ENCODE measurements around the gene TRAPPC3L.
A peak's percentile ranks its signal among the peaks of the same experiment; 100 is the strongest.

Gene TRAPPC3L

DNA sequence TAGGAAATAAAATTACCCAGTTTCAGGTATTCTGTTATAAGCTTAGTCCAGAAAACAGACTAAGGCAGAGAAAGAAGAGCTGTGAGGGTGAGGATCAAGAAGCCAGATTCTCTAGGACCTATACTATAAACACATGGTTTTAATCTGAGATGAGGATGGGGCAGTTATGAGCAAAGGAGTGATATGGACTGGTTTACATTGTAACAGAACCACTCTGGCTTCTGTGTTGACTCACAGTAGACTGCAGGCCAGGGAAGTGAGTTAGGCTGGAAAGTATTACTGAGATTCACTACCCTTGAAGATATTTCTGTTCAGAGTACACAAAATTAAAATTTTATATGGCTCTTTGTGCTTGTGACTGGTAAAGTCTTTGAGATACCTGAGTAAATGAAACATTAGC lies 22.6 kb upstream of the TRAPPC3L start:
- DNase-seq (ENCODE audit: low read depth) = no peak
- H3K4me3 ChIP-seq (ENCODE audit: low read length) = no peak overlapping the region
- TF ChIP-seq, protein P1, sequence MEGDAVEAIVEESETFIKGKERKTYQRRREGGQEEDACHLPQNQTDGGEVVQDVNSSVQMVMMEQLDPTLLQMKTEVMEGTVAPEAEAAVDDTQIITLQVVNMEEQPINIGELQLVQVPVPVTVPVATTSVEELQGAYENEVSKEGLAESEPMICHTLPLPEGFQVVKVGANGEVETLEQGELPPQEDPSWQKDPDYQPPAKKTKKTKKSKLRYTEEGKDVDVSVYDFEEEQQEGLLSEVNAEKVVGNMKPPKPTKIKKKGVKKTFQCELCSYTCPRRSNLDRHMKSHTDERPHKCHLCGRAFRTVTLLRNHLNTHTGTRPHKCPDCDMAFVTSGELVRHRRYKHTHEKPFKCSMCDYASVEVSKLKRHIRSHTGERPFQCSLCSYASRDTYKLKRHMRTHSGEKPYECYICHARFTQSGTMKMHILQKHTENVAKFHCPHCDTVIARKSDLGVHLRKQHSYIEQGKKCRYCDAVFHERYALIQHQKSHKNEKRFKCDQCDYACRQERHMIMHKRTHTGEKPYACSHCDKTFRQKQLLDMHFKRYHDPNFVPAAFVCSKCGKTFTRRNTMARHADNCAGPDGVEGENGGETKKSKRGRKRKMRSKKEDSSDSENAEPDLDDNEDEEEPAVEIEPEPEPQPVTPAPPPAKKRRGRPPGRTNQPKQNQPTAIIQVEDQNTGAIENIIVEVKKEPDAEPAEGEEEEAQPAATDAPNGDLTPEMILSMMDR (conservative IDR thresholded peaks at IDR 0.05; ENCODE audit: low read depth, low read length) = no peak

GRCh38 chr6:116564921-116565872 lies 19.7 kb upstream of the TRAPPC3L start:
- TF ChIP-seq, protein P1 (conservative IDR thresholded peaks at IDR 0.05; ENCODE audit: low read depth, low read length) = no peak
- peak overlapping the region; percentile 44 for H3K4me3 ChIP-seq (ENCODE audit: low read length)
- no peak for DNase-seq (ENCODE audit: low read depth)

DNA sequence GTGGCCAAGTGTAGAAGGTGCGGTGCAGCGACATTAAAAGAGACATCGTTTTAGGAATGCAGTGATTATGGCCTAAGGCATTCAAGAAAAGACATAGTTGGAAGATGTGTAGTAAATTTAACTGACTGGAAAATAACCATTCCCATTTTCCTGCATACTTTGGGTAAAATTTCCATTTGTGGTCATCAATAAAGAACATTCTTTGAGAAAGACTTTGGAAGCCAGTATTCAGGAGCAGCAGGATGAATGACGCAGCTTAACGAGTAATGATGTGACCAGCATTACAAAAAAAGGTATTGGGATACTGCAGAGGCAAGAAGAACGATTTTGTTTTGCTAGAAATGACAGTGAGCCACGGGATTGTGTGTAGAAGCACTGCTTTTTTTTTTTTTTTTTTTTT lies 18.8 kb upstream of the TRAPPC3L start:
- no peak for DNase-seq (ENCODE audit: low read depth)
- TF ChIP-seq, protein P1 (conservative IDR thresholded peaks at IDR 0.05; ENCODE audit: low read depth, low read length) = no peak
- no peak overlapping the region for H3K4me3 ChIP-seq (ENCODE audit: low read length)

DNA sequence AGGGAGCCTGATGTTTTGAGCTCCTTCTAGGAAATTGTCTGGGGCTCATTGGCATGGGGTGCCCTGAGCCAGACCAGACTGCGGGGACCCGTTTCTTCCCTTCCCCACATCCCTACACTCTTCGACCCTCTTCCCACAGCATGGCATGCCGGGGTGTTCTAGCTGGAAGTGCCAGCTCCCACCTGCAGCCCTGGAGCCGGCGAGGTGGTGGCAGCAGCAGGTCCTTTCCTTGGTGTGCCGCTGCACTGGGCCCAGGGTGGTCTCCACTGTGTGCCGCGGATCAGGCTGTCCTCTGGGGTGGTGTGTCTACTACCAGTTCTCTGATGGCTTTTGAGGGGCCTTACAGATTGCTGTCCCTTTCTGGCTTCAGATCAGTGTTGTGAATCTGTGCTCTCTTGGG lies 18.3 kb upstream of the TRAPPC3L start:
- TF ChIP-seq, protein P1 (conservative IDR thresholded peaks at IDR 0.05; ENCODE audit: low read depth, low read length) = no peak
- H3K4me3 ChIP-seq (ENCODE audit: low read length) = no peak overlapping the region
- DNase-seq (ENCODE audit: low read depth) = no peak

- no peak for DNase-seq (ENCODE audit: low read depth)
- no peak overlapping the region for H3K4me3 ChIP-seq (ENCODE audit: low read length)
- TF ChIP-seq, protein P1 (conservative IDR thresholded peaks at IDR 0.05; ENCODE audit: low read depth, low read length) = no peak
These were observed 17.1 kb upstream of the TRAPPC3L start for GRCh38 chr6:116562614-116563013.

- no peak for DNase-seq (ENCODE audit: low read depth)
- H3K4me3 ChIP-seq (ENCODE audit: low read length) = no peak overlapping the region
- TF ChIP-seq, protein P1 (conservative IDR thresholded peaks at IDR 0.05; ENCODE audit: low read depth, low read length) = no peak
These were observed 16.5 kb upstream of the TRAPPC3L start for GRCh38 chr6:116562019-116562403.
